HCT116 (cell line): ENCODE data around the gene SHKBP1.

Experiments
- CEBPB ChIP-seq: IDR thresholded peaks from 2 replicates; pipeline ENCODE4 v1.6.1; 2012; ENCODE audit warnings: low read depth
- EGR1 ChIP-seq: IDR thresholded peaks from 2 replicates; pipeline ENCODE4 v1.6.1; 2012; ENCODE audit warnings: low read depth
- EZH2 ChIP-seq: fragments of 200-600 bp; sonication (generic); IDR thresholded peaks from 2 replicates; pipeline ENCODE4 v1.6.1; 2017; ENCODE audit warnings: antibody characterized with exemption, mixed run types
- EZH2phosphoT487 ChIP-seq: fragments of 200-600 bp; IDR thresholded peaks from 2 replicates; pipeline ENCODE4 v1.6.1; 2018; ENCODE audit warnings: antibody characterized with exemption, borderline replicate concordance
- JUND ChIP-seq: IDR thresholded peaks from 2 replicates; pipeline ENCODE4 v1.6.1; 2012
- POLR2A ChIP-seq: IDR thresholded peaks from 2 replicates; pipeline ENCODE4 v1.7.0; 2011; ENCODE audit warnings: borderline replicate concordance; ENCODE audit not compliant: insufficient read depth, insufficient read length; ENCODE audit errors: extremely low read depth
- POLR2AphosphoS5 ChIP-seq: IDR thresholded peaks from 2 replicates; pipeline ENCODE4 v1.6.1; 2011; ENCODE audit warnings: mild to moderate bottlenecking, low read depth, low read length, moderate library complexity
- RAD21 ChIP-seq: IDR thresholded peaks from 2 replicates; pipeline ENCODE4 v1.6.1; 2012; ENCODE audit warnings: low read depth, mild to moderate bottlenecking
- YY1 ChIP-seq: IDR thresholded peaks from 2 replicates; pipeline ENCODE4 v1.6.1; 2011; ENCODE audit warnings: low read length, low read depth, moderate library complexity, mild to moderate bottlenecking; ENCODE audit not compliant: insufficient replicate concordance; ENCODE audit errors: extremely low read depth
- TF ChIP-seq, protein P1 (sequence below), 3 experiments: fragments of 200-600 bp in 1 of 3; sonication (generic) in 1 of 3; IDR thresholded peaks in 2 of 3; conservative IDR thresholded peaks in 1 of 3; 2 replicates each; pipeline ENCODE4 v1.5.1; 2012 to 2017; ENCODE audit warnings: low read depth in 2 of 3, low read length in 2 of 3, antibody characterized with exemption in 1 of 3, borderline replicate concordance in 1 of 3, control low read depth in 1 of 3, mild to moderate bottlenecking in 1 of 3, mixed read lengths in 1 of 3, mixed run types in 1 of 3, moderate library complexity in 1 of 3; ENCODE audit not compliant: insufficient read depth in 1 of 3
- TF ChIP-seq, protein P2 (sequence below): IDR thresholded peaks from 2 replicates; pipeline ENCODE4 v1.6.1; 2012
- TF ChIP-seq, protein P3 (sequence below): IDR thresholded peaks from 2 replicates; pipeline ENCODE4 v1.6.1; 2011; ENCODE audit warnings: mild to moderate bottlenecking, low read length, moderate library complexity; ENCODE audit not compliant: insufficient replicate concordance; ENCODE audit errors: extremely low read depth
- TF ChIP-seq, protein P4 (sequence below): IDR thresholded peaks from 2 replicates; pipeline ENCODE4 v1.6.1; 2012; ENCODE audit warnings: low read depth

DNA sequence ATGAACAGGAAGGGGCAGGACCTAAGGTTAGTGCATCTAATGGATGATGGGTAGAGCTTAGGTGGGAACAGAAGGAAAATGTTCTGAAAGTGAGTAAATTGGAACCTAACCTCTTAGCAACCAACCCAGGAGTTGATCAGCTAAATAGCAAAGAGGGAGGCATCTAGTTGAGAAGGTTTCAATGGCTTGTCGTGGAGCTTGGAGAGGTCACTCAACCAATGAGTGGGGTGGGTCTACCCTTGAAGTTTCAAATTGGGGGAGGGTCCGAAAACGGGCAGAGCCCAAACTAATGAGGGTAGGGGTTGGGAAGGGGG lies 5.7 kb upstream of the SHKBP1 start:
- TF ChIP-seq, protein P1, sequence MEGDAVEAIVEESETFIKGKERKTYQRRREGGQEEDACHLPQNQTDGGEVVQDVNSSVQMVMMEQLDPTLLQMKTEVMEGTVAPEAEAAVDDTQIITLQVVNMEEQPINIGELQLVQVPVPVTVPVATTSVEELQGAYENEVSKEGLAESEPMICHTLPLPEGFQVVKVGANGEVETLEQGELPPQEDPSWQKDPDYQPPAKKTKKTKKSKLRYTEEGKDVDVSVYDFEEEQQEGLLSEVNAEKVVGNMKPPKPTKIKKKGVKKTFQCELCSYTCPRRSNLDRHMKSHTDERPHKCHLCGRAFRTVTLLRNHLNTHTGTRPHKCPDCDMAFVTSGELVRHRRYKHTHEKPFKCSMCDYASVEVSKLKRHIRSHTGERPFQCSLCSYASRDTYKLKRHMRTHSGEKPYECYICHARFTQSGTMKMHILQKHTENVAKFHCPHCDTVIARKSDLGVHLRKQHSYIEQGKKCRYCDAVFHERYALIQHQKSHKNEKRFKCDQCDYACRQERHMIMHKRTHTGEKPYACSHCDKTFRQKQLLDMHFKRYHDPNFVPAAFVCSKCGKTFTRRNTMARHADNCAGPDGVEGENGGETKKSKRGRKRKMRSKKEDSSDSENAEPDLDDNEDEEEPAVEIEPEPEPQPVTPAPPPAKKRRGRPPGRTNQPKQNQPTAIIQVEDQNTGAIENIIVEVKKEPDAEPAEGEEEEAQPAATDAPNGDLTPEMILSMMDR (IDR thresholded peaks at IDR 0.05 in 2 of 3, conservative IDR thresholded peaks at IDR 0.05 in 1 of 3; ENCODE audit: borderline replicate concordance in 1 of 3, insufficient read depth in 1 of 3, low read depth in 2 of 3, low read length in 2 of 3) = no peak
- TF ChIP-seq EZH2phosphoT487 (no peak), POLR2A (no peak), EGR1 (no peak), JUND (no peak), CEBPB (no peak), EZH2 (no peak), RAD21 (no peak), POLR2AphosphoS5 (no peak), YY1 (no peak)
- TF ChIP-seq, protein P2, sequence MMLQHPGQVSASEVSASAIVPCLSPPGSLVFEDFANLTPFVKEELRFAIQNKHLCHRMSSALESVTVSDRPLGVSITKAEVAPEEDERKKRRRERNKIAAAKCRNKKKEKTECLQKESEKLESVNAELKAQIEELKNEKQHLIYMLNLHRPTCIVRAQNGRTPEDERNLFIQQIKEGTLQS = no peak
- TF ChIP-seq, protein P3, sequence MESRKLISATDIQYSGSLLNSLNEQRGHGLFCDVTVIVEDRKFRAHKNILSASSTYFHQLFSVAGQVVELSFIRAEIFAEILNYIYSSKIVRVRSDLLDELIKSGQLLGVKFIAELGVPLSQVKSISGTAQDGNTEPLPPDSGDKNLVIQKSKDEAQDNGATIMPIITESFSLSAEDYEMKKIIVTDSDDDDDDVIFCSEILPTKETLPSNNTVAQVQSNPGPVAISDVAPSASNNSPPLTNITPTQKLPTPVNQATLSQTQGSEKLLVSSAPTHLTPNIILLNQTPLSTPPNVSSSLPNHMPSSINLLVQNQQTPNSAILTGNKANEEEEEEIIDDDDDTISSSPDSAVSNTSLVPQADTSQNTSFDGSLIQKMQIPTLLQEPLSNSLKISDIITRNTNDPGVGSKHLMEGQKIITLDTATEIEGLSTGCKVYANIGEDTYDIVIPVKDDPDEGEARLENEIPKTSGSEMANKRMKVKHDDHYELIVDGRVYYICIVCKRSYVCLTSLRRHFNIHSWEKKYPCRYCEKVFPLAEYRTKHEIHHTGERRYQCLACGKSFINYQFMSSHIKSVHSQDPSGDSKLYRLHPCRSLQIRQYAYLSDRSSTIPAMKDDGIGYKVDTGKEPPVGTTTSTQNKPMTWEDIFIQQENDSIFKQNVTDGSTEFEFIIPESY = no peak
- TF ChIP-seq, protein P4, sequence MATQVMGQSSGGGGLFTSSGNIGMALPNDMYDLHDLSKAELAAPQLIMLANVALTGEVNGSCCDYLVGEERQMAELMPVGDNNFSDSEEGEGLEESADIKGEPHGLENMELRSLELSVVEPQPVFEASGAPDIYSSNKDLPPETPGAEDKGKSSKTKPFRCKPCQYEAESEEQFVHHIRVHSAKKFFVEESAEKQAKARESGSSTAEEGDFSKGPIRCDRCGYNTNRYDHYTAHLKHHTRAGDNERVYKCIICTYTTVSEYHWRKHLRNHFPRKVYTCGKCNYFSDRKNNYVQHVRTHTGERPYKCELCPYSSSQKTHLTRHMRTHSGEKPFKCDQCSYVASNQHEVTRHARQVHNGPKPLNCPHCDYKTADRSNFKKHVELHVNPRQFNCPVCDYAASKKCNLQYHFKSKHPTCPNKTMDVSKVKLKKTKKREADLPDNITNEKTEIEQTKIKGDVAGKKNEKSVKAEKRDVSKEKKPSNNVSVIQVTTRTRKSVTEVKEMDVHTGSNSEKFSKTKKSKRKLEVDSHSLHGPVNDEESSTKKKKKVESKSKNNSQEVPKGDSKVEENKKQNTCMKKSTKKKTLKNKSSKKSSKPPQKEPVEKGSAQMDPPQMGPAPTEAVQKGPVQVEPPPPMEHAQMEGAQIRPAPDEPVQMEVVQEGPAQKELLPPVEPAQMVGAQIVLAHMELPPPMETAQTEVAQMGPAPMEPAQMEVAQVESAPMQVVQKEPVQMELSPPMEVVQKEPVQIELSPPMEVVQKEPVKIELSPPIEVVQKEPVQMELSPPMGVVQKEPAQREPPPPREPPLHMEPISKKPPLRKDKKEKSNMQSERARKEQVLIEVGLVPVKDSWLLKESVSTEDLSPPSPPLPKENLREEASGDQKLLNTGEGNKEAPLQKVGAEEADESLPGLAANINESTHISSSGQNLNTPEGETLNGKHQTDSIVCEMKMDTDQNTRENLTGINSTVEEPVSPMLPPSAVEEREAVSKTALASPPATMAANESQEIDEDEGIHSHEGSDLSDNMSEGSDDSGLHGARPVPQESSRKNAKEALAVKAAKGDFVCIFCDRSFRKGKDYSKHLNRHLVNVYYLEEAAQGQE = no peak
